Left ventricle myocardium inferior (tissue), 1 donor: ENCODE measurements around the gene COQ10A. TPM values are rescaled to one million over a fixed set of nuclear protein-coding genes. Genes with fewer than 3 reads are reported as not detected.

ENCODE experiments used
- DNase-seq: peaks from one replicate; pipeline ENCODE4 v3.0.0-alpha.2; 2020
- H3K27ac ChIP-seq: fragments of 200-600 bp; replicated peaks from 2 replicates; pipeline ENCODE4 v1.8.0; 2021
- H3K27me3 ChIP-seq: fragments of 200-600 bp; 2 replicates; pipeline ENCODE4 v1.8.0; 2021; ENCODE audit warnings: low read depth
- H3K36me3 ChIP-seq: fragments of 200-600 bp; 2 replicates; pipeline ENCODE4 v1.8.0; 2021
- H3K4me1 ChIP-seq: fragments of 200-600 bp; 2 replicates; pipeline ENCODE4 v1.8.0; 2021
- H3K4me3 ChIP-seq: fragments of 200-600 bp; 2 replicates; pipeline ENCODE4 v1.8.0; 2021; ENCODE audit warnings: mild to moderate bottlenecking, moderate library complexity
- H3K9me3 ChIP-seq: fragments of 200-600 bp; replicated peaks from 2 replicates; pipeline ENCODE4 v1.8.0; 2021
- CTCF ChIP-seq: fragments of 200-600 bp; IDR thresholded peaks from 2 replicates; pipeline ENCODE4 v1.8.0; 2021; ENCODE audit warnings: antibody characterized with exemption, mild to moderate bottlenecking, borderline replicate concordance
- intact Hi-C: fragments of 100-400 bp; cut with micrococcal nuclease; formaldehyde crosslinking; loops from one replicate; pipeline ENCODE4 v1.11.0; 2022
- total RNA-seq: library from RNA; stranded (reverse); fragmentation: NEBNext Ultra II Directional; extraction: Animal tissue kit (Norgen Biotek cat#: 25700); gene quantifications from one replicate; pipeline ENCODE4 v1.2.1, GENCODE V29; 2021
- donor health status: DM: no; HTN: yes; CAD: no; lungs with severe emphysema.

Gene COQ10A
- total RNA-seq, 1 donor from 2014 or later, result 203 TPM

- H3K4me3 ChIP-seq, result no peak within 1 kb of the TSS
- peaks cover 3% of the 10 kb centered on the region for H3K4me1 ChIP-seq
- H3K27ac ChIP-seq, result no peak within 1 kb of the TSS
- peaks cover 13% of the 10 kb centered on the region for H3K36me3 ChIP-seq
- no peaks in the 10 kb centered on the region for H3K9me3 ChIP-seq
- TF ChIP-seq CTCF, result no peak
- intact Hi-C loops, result no loop called here
- DNase-seq, result no peak
- no peaks in the 10 kb centered on the region for H3K27me3 ChIP-seq
These were observed 36.8 kb upstream of the COQ10A start, which contains the start of gene SLC39A5 for GRCh38 chr12:56229916-56230431. Gene SLC39A5 (plus strand): TSS chr12:56230051. CDS start chr12:56231275, 1,224 bp downstream.

DNA sequence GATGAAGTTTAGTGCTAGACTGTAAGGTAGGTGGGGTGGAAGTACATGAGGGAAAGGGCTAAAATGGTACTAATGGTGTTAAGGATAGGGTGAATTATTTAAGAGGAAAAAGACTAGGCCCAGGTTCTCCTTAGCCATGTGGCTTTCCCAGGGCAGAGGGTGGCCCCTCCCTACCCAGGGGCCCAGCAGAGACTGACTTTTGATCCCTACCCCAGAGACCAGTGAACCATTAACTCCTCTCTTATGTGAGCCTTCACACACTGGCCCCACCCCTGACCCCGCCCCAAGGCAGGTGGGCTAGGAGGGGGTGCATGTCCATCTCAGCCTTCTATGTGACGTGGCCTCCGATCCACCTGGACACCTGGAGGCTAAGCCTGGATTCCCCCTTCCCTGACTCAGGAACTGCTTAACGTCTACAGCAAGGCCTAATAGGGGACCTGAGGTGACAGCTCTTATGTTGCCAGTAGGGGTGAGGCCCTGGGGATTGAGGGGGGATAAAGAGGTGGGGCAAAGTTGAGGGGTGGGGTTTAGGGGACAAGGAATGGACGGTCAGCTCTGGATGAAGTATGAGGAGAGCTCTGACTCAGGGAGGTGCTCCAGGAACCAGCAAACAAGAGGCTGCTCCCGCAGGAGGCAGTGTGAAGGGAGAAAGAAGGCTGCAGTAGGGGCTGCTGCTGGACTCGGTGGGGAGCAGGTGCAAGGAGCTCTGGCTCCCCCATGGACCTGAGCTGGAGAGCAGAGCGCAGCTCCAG lies 36.1 kb upstream of the COQ10A start:
- H3K27ac ChIP-seq, result no peak overlapping the region
- intact Hi-C loops, result no loop called here
- H3K9me3 ChIP-seq, result no peaks in the 10 kb centered on the region
- no peaks in the 10 kb centered on the region for H3K4me1 ChIP-seq
- no peak for TF ChIP-seq CTCF
- no peak for DNase-seq
- H3K36me3 ChIP-seq, result peaks cover 13% of the 10 kb centered on the region
- no peak overlapping the region for H3K4me3 ChIP-seq
- H3K27me3 ChIP-seq, result no peaks in the 10 kb centered on the region

DNA sequence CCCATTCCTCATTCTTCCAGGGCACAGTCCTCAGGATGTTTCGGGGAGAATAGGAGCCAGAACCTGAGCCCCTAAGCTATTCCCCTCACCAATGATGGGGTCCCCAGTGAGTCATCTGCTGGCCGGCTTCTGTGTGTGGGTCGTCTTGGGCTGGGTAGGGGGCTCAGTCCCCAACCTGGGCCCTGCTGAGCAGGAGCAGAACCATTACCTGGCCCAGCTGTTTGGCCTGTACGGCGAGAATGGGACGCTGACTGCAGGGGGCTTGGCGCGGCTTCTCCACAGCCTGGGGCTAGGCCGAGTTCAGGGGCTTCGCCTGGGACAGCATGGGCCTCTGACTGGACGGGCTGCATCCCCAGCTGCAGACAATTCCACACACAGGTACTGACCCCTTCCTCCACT lies 35.6 kb upstream of the COQ10A start:
- Histone ChIP-seq H3K27me3 (no peaks in the 10 kb centered on the region), H3K27ac (no peak overlapping the region), H3K36me3 (peaks cover 13% of the 10 kb centered on the region), H3K4me1 (no peaks in the 10 kb centered on the region), H3K4me3 (no peak overlapping the region), H3K9me3 (no peaks in the 10 kb centered on the region)
- no peak for TF ChIP-seq CTCF
- DNase-seq, result no peak
- intact Hi-C loops, result no loop called here

DNA sequence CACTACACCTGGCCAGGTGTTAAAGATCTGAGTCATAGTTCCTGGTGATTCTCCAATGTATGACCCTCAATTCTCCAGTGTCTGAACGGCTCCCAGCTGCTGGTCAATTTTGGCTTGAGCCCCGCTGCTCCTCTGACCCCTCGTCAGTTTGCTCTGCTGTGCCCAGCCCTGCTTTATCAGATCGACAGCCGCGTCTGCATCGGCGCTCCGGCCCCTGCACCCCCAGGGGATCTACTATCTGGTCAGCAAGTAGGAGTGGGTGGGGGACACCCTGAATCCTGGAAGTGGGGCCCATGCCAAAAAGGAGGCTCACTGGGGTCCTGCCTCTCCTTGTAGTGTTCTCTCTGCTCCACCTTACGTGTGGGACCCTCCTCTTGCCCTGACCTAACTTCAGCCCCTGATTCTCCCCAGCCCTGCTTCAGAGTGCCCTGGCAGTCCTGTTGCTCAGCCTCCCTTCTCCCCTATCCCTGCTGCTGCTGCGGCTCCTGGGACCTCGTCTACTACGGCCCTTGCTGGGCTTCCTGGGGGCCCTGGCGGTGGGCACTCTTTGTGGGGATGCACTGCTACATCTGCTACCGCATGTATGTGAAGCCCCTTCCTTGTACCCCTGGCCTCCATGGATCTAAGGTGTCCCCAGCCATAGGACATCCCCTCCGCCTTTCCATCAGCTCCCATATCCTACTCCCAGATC lies 31.9 kb upstream of the COQ10A start:
- Histone ChIP-seq H3K9me3 (no peaks in the 10 kb centered on the region), H3K27ac (no peak overlapping the region), H3K4me1 (no peaks in the 10 kb centered on the region), H3K36me3 (peaks cover 8% of the 10 kb centered on the region), H3K27me3 (no peaks in the 10 kb centered on the region), H3K4me3 (no peak overlapping the region)
- no peak for TF ChIP-seq CTCF
- DNase-seq, result no peak
- intact Hi-C loops, result no loop called here

DNA sequence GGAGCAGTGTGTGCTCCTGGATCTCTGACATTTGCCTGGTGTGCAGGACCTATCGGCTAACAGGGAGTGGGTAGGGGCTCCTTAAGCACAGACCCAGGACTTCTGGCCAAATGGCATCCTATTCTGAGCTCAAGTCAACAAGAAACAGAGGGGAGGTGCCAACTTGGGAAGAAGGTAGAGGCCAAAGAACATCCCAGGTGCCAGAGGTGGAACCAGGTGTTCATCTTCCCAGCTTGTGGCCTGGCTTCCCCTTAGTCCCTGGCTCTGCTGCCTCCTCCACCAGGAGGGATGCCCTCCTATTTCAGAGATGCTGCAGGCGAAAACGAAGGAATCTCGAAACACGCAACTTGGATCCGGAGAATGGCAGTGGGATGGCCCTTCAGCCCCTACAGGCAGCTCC lies 30.7 kb upstream of the COQ10A start:
- Histone ChIP-seq H3K27ac (no peak overlapping the region), H3K27me3 (no peaks in the 10 kb centered on the region), H3K4me1 (no peaks in the 10 kb centered on the region), H3K9me3 (no peaks in the 10 kb centered on the region), H3K4me3 (no peak overlapping the region), H3K36me3 (peaks cover 19% of the 10 kb centered on the region)
- no peak for TF ChIP-seq CTCF
- no peak for DNase-seq
- intact Hi-C loops, result no loop called here
